Mesenchymal stem cell (in vitro differentiated cells and primary cell): ENCODE measurements around the gene KCNAB2.

Experiments
- DNase-seq: peaks from one replicate; pipeline ENCODE4 v3.0.0-alpha.2; 2013
- H2AFZ ChIP-seq: one replicate; pipeline ENCODE4 v1.6.1; 2013; ENCODE audit warnings: low read depth, mild to moderate bottlenecking, control low read depth, inconsistent platforms, low read length, moderate library complexity
- H2AK5ac ChIP-seq: 2 replicates; pipeline ENCODE4 v1.6.1; 2013; ENCODE audit warnings: low read length, moderate library complexity, mild to moderate bottlenecking, inconsistent platforms; ENCODE audit not compliant: severe bottlenecking
- H2BK120ac ChIP-seq: one replicate; pipeline ENCODE4 v1.6.1; 2013; ENCODE audit warnings: low read depth, mild to moderate bottlenecking, inconsistent platforms, low read length, moderate library complexity
- H2BK12ac ChIP-seq, 2 experiments: one replicate each; pipeline ENCODE4 v1.6.1; 2013; ENCODE audit warnings: inconsistent platforms in 2 of 2, low read length in 2 of 2, mild to moderate bottlenecking in 2 of 2, moderate library complexity in 2 of 2, control low read depth in 1 of 2
- H2BK15ac ChIP-seq: one replicate; pipeline ENCODE4 v1.6.1; 2013; ENCODE audit warnings: mild to moderate bottlenecking, low read depth, inconsistent platforms; ENCODE audit not compliant: poor library complexity, severe bottlenecking
- H2BK5ac ChIP-seq: 2 replicates; pipeline ENCODE4 v1.6.1; 2013; ENCODE audit warnings: low read depth, mild to moderate bottlenecking, low read length, control low read depth, inconsistent platforms; ENCODE audit not compliant: poor library complexity, severe bottlenecking
- H3K14ac ChIP-seq, 2 experiments: one replicate each; pipeline ENCODE4 v1.6.1; 2013; ENCODE audit warnings: inconsistent platforms in 2 of 2, low read length in 2 of 2, control low read depth in 1 of 2, mild to moderate bottlenecking in 1 of 2, moderate library complexity in 1 of 2
- H3K18ac ChIP-seq, 2 experiments: one replicate each; pipeline ENCODE4 v1.6.1; 2013; ENCODE audit warnings: inconsistent platforms in 2 of 2, low read length in 2 of 2, control low read depth in 1 of 2, low read depth in 1 of 2, mild to moderate bottlenecking in 1 of 2
- H3K23ac ChIP-seq, 2 experiments: one replicate each; pipeline ENCODE4 v1.6.1; 2013; ENCODE audit warnings: inconsistent platforms in 2 of 2, low read length in 2 of 2, mild to moderate bottlenecking in 2 of 2, moderate library complexity in 2 of 2, control low read depth in 1 of 2
- H3K27ac ChIP-seq: 2 replicates; pipeline ENCODE4 v1.5.1; 2013; ENCODE audit warnings: mild to moderate bottlenecking, moderate library complexity, low read length, control low read depth, inconsistent platforms; ENCODE audit not compliant: poor library complexity, severe bottlenecking
- H3K27me3 ChIP-seq, 2 experiments: 2 replicates each; pipeline versions ENCODE4 v1.6.1 to v1.7.0; 2013; ENCODE audit warnings: low read length in 2 of 2, mild to moderate bottlenecking in 2 of 2, moderate library complexity in 2 of 2, control low read depth in 1 of 2, inconsistent platforms in 1 of 2; ENCODE audit not compliant: control insufficient read depth in 1 of 2, insufficient read depth in 1 of 2
- H3K36me3 ChIP-seq, 2 experiments: 2 replicates each; pipeline versions ENCODE4 v1.6.1 to v1.7.0; 2013; ENCODE audit warnings: low read length in 2 of 2, control low read depth in 1 of 2, inconsistent platforms in 1 of 2, low read depth in 1 of 2, mild to moderate bottlenecking in 1 of 2; ENCODE audit not compliant: insufficient read depth in 2 of 2, control insufficient read depth in 1 of 2
- H3K4ac ChIP-seq, 2 experiments: one replicate each; pipeline ENCODE4 v1.6.1; 2013; ENCODE audit warnings: inconsistent platforms in 2 of 2, low read length in 2 of 2, mild to moderate bottlenecking in 2 of 2, moderate library complexity in 2 of 2, control low read depth in 1 of 2, low read depth in 1 of 2
- H3K4me1 ChIP-seq: 2 replicates; pipeline ENCODE4 v1.6.1; 2013; ENCODE audit warnings: low read depth, low read length, control low read depth; ENCODE audit not compliant: control insufficient read depth, insufficient read depth
- H3K4me2 ChIP-seq: 2 replicates; pipeline ENCODE4 v1.6.1; 2013; ENCODE audit warnings: low read length, mild to moderate bottlenecking, inconsistent platforms; ENCODE audit not compliant: poor library complexity, severe bottlenecking
- H3K4me3 ChIP-seq, 2 experiments: 2 replicates each; pipeline versions ENCODE4 v1.5.1 to v1.7.0; 2013; ENCODE audit warnings: low read length in 2 of 2, mild to moderate bottlenecking in 2 of 2, control low read depth in 1 of 2, low read depth in 1 of 2; ENCODE audit not compliant: insufficient read depth in 1 of 2
- H3K79me1 ChIP-seq: replicated peaks from 2 replicates; pipeline ENCODE4 v1.6.1; 2013; ENCODE audit warnings: mild to moderate bottlenecking, control low read depth, low read length, inconsistent platforms; ENCODE audit not compliant: poor library complexity, severe bottlenecking
- H3K9ac ChIP-seq: 2 replicates; pipeline ENCODE4 v1.7.0; 2013; ENCODE audit warnings: mild to moderate bottlenecking, low read length, moderate library complexity
- H3K9me3 ChIP-seq: 2 replicates; pipeline ENCODE4 v1.7.0; 2013; ENCODE audit warnings: mild to moderate bottlenecking, low read length; ENCODE audit not compliant: control insufficient read depth
- H4K8ac ChIP-seq: one replicate; pipeline ENCODE4 v1.6.1; 2013; ENCODE audit warnings: inconsistent platforms, mild to moderate bottlenecking, low read length, moderate library complexity
- H4K91ac ChIP-seq: one replicate; pipeline ENCODE4 v1.6.1; 2013; ENCODE audit warnings: mild to moderate bottlenecking, low read length, inconsistent platforms
- whole genome bisulfite sequencing: methylation state at CpG from one replicate; pipeline ENCODE4 v1.1.7; 2013; ENCODE audit warnings: mixed read lengths; 5-methylcytosine and 5-hydroxymethylcytosine counted together

Gene KCNAB2

GRCh38 chr1:6005276-6005917 lies 40.3 kb upstream of the KCNAB2 start:
- no peak overlapping the region for H2AK5ac ChIP-seq

GRCh38 chr1:6006882-6007281 lies 38.8 kb upstream of the KCNAB2 start:
- H3K14ac ChIP-seq, result no peak overlapping the region
- H2BK12ac ChIP-seq, result no peak overlapping the region
- H3K27ac ChIP-seq, result no peak overlapping the region
- H3K18ac ChIP-seq, result no peak overlapping the region
- peaks cover 5 to 14% of the 10 kb centered on the region in 2 experiments for H3K27me3 ChIP-seq
- no peak overlapping the region for H4K8ac ChIP-seq
- no peak overlapping the region for H3K4me2 ChIP-seq
- H2AFZ ChIP-seq, result no peak overlapping the region
- H3K9ac ChIP-seq, result no peak overlapping the region
- no peaks in the 10 kb centered on the region for H3K79me1 ChIP-seq
- no peak overlapping the region for H3K4me3 ChIP-seq
- no peaks in the 10 kb centered on the region for H3K36me3 ChIP-seq
- H2BK5ac ChIP-seq, result no peak overlapping the region
- H2BK120ac ChIP-seq, result no peak overlapping the region
- H3K23ac ChIP-seq, result no peak overlapping the region
- no peak overlapping the region for H2AK5ac ChIP-seq
- no peak for DNase-seq
- H3K4me1 ChIP-seq, result peaks cover 12% of the 10 kb centered on the region
- no peak overlapping the region for H4K91ac ChIP-seq
- H3K9me3 ChIP-seq, result no peaks in the 10 kb centered on the region
- WGBS, result 91% methylated on average over 12 of the region's 12 CpGs
- no peak overlapping the region for H2BK15ac ChIP-seq
- no peak overlapping the region for H3K4ac ChIP-seq

More at GRCh38 chr1:6005276-6005917, 40.3 kb upstream of the KCNAB2 start:
- Histone ChIP-seq H3K79me1 (no peaks in the 10 kb centered on the region), H2BK5ac (no peak overlapping the region), H3K4ac (no peak overlapping the region), H3K36me3 (no peaks in the 10 kb centered on the region), H3K4me1 (peaks cover 12% of the 10 kb centered on the region), H3K14ac (no peak overlapping the region), H3K23ac (no peak overlapping the region), H3K9ac (no peak overlapping the region), H2BK15ac (no peak overlapping the region), H3K27me3 (peaks cover 5 to 14% of the 10 kb centered on the region in 2 experiments), H2BK120ac (no peak overlapping the region), H3K18ac (no peak overlapping the region), H4K91ac (no peak overlapping the region), H2BK12ac (no peak overlapping the region), H3K4me3 (no peak overlapping the region), H4K8ac (no peak overlapping the region), H3K27ac (no peak overlapping the region), H3K9me3 (no peaks in the 10 kb centered on the region), H2AFZ (no peak overlapping the region), H3K4me2 (no peak overlapping the region)
- 74% methylated on average over 5 of the region's 10 CpGs for WGBS
- DNase-seq, result no peak

DNA sequence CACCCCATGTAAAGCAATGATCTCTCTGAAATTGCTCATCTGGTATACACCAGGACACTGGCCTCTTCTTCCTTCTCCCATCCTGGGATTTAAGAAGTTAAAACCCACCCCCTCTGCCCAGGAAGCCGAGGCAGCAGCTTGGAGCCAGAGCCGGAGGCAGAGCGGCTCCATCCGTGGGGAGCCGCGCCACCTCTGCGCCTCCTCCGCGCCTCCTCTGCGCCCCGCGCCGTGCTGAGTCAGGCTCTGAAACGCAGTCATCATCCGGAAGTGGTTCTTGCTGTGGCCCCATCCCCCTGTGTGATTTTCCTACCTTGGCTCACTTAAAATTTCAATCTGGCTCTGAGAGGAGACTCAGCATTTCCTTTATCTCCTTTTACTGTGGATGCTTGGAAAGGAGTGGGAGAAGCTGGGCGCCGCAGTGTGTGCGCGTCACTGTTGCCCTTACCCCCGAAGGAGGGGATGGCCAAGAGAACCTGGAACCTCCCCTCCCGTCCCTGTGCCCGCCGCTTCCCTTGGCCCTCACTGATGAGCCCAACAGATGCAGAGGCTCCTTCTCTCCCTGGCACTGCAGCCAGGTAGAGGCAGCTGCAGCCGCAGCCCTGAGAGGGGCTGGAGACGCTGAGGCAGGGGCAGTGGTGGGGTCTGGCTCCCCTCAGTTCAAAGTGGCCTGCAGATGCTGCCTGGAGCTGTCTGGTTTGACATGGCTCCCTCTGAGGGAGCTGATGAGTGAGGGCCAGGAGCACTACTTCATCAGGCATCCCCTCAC lies 38.2 kb upstream of the KCNAB2 start:
- Histone ChIP-seq H2BK120ac (no peak overlapping the region), H3K4ac (no peak overlapping the region), H3K9ac (no peak overlapping the region), H4K8ac (no peak overlapping the region), H3K14ac (no peak overlapping the region), H3K4me1 (peaks cover 7% of the 10 kb centered on the region), H3K18ac (no peak overlapping the region), H2BK12ac (no peak overlapping the region), H2AFZ (no peak overlapping the region), H2AK5ac (no peak overlapping the region), H3K36me3 (no peaks in the 10 kb centered on the region), H3K23ac (no peak overlapping the region), H2BK15ac (no peak overlapping the region), H3K27me3 (peaks cover 5 to 13% of the 10 kb centered on the region in 2 experiments), H4K91ac (no peak overlapping the region), H3K4me2 (no peak overlapping the region), H3K79me1 (no peaks in the 10 kb centered on the region), H3K9me3 (no peaks in the 10 kb centered on the region), H3K27ac (no peak overlapping the region), H3K4me3 (no peak overlapping the region), H2BK5ac (no peak overlapping the region)
- 84% methylated on average over 20 of the region's 25 CpGs for WGBS
- DNase-seq, result no peak

DNA sequence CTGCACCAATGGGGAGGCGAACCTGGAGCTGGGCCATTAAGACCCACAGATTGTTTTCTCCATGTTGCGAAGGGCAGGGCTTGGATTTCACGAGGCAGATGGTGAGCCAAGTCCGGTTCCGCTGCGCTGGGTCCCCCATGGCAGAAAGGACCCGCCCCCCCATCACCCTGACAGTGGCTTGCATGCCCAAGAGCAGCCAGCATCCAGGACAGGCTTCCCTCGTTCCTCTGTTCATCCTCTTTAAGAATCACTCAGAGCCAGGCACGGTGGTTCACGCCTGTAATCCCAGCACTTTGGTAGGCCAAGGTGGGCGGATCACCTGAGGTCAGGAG lies 37.6 kb upstream of the KCNAB2 start:
- H3K23ac ChIP-seq, result no peak overlapping the region
- H2BK120ac ChIP-seq, result no peak overlapping the region
- no peak overlapping the region for H2BK15ac ChIP-seq
- H3K4ac ChIP-seq, result no peak overlapping the region
- H2AK5ac ChIP-seq, result no peak overlapping the region
- H3K36me3 ChIP-seq, result no peaks in the 10 kb centered on the region
- H3K4me3 ChIP-seq, result no peak overlapping the region
- DNase-seq, result no peak
- H3K27ac ChIP-seq, result no peak overlapping the region
- H2BK5ac ChIP-seq, result no peak overlapping the region
- H4K91ac ChIP-seq, result no peak overlapping the region
- H3K9me3 ChIP-seq, result no peaks in the 10 kb centered on the region
- no peak overlapping the region for H2BK12ac ChIP-seq
- H4K8ac ChIP-seq, result no peak overlapping the region
- no peak overlapping the region for H2AFZ ChIP-seq
- WGBS, result 85% methylated on average over 11 of the region's 11 CpGs
- no peak overlapping the region for H3K18ac ChIP-seq
- H3K79me1 ChIP-seq, result no peaks in the 10 kb centered on the region
- H3K27me3 ChIP-seq, result peaks cover 5 to 8% of the 10 kb centered on the region in 2 experiments
- H3K4me2 ChIP-seq, result no peak overlapping the region
- no peak overlapping the region for H3K9ac ChIP-seq
- no peak overlapping the region for H3K14ac ChIP-seq
- H3K4me1 ChIP-seq, result peaks cover 2% of the 10 kb centered on the region
